ENCODE results near the gene SCRG1. TPM values are rescaled to one million over a fixed set of nuclear protein-coding genes. Genes with fewer than 3 reads are reported as not detected.
A peak's percentile ranks its signal among the peaks of the same experiment; 100 is the strongest.

The SCRG1 gene
- polyA plus RNA-seq, 3 donors = 0.07 to 0.24 (median 0.08) TPM

DNA sequence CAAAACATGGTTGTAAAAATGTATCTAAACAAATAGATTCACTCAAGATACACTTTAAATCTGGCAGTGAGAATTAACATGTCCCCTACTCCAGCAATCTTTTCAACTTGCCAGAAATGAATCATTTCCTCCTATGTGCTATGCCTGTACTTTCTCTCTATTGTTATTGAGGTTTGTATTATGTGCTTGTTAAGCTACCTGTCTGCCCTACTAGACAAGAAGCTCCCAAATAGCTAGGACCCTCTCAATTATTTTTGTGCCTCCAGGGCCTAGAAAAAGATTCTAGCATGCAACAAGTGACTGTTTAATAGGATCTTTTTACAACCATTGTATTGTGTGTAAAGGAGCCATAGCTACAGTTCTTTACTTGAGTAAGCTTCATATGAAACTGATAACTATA is 31.6 kb downstream of the SCRG1 start:
- no peak overlapping the region for H2AFZ ChIP-seq (ENCODE audit: insufficient read depth, low read depth, low read length, poor library complexity, severe bottlenecking)
- peaks cover 5 to 19% of the 10 kb centered on the region in 2 donors for H3K4me1 ChIP-seq (ENCODE audit: control insufficient read depth in 1 of 2, insufficient read depth in 2 of 2, low read length in 2 of 2)
- no peak overlapping the region for H3K4me2 ChIP-seq (replicated peaks; ENCODE audit: extremely low read depth, low read length, poor library complexity, severe bottlenecking)
- H3K4me3 ChIP-seq (replicated peaks in 1 of 3; ENCODE audit: low read depth in 2 of 3, low read length in 3 of 3) = no peak overlapping the region
- H3K27me3 Mint-ChIP-seq (ENCODE audit: low read depth in 3 of 3) = peaks cover 0 to 1% (median 0%) of the 10 kb centered on the region in 3 donors
- DNase-seq = no peak
- peaks cover 0 to 2% (median 0%) of the 10 kb centered on the region in 7 donors for H3K9me3 Mint-ChIP-seq
- H3K36me3 ChIP-seq (replicated peaks in 1 of 2; ENCODE audit: control insufficient read depth in 1 of 2, insufficient read depth in 2 of 2, low read length in 2 of 2) = no peaks in the 10 kb centered on the region
- TF ChIP-seq, protein P1, sequence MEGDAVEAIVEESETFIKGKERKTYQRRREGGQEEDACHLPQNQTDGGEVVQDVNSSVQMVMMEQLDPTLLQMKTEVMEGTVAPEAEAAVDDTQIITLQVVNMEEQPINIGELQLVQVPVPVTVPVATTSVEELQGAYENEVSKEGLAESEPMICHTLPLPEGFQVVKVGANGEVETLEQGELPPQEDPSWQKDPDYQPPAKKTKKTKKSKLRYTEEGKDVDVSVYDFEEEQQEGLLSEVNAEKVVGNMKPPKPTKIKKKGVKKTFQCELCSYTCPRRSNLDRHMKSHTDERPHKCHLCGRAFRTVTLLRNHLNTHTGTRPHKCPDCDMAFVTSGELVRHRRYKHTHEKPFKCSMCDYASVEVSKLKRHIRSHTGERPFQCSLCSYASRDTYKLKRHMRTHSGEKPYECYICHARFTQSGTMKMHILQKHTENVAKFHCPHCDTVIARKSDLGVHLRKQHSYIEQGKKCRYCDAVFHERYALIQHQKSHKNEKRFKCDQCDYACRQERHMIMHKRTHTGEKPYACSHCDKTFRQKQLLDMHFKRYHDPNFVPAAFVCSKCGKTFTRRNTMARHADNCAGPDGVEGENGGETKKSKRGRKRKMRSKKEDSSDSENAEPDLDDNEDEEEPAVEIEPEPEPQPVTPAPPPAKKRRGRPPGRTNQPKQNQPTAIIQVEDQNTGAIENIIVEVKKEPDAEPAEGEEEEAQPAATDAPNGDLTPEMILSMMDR (IDR thresholded peaks at IDR 0.05) = no peak
- no peaks in the 10 kb centered on the region for H4K20me1 ChIP-seq (ENCODE audit: insufficient read depth, low read length)
- no peak overlapping the region for H3K27ac Mint-ChIP-seq
- no peaks in the 10 kb centered on the region for H3K9me3 ChIP-seq (replicated peaks in 1 of 2; ENCODE audit: control insufficient read depth in 1 of 2, insufficient read depth in 1 of 2, low read length in 2 of 2)
- peaks cover 17% of the 10 kb centered on the region for H3K4me1 Mint-ChIP-seq
- no peak overlapping the region for H3K9ac ChIP-seq (ENCODE audit: insufficient read depth, low read length, poor library complexity, severe bottlenecking)
- H3K27ac ChIP-seq (ENCODE audit: low read depth in 1 of 2, low read length in 2 of 2) = no peak overlapping the region
- H3K27me3 ChIP-seq (ENCODE audit: control insufficient read depth in 2 of 2, insufficient read depth in 2 of 2, low read length in 2 of 2) = no peaks in the 10 kb centered on the region
- intact Hi-C loops (cut with micrococcal nuclease) = loop anchor here in 1 of 2 donors (5.0 kb wide), 1 partner anchor 50 kb away; no protein-coding TSS in a partner anchor
- no peaks in the 10 kb centered on the region for H3K36me3 Mint-ChIP-seq
- peaks cover 14% of the 10 kb centered on the region for H3K79me2 ChIP-seq (ENCODE audit: insufficient read depth, low read length)
- no peak overlapping the region for H3K4me3 Mint-ChIP-seq

DNA sequence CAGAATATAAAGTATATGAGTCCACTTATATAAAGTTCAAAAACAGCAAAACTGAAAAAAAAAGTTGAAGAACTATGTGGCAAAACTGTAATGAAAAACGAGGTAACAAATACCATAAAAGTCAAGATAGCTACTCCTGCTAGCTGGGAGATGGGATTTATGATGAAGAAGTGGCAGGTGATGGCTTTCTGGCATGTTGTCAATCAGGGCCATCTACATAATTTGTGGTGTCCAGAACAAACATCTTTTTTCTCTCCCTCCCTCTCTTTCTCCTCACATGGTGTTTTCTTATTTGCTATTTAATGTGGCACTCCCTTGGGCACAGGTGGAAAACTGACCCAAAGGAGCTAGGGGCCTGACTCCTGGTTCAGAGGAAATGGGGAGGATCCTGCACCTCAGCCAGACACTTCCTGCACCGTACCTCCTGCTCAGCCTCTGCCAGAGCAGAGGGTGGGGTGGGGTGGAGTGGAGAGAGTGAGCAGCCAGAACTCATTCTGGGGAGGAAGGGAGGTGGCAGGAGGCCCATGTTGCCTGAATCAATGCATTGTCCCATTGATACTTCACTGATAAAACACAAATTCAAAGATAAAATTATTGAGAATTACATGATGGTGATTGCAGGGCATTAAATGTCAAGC is 33.4 kb downstream of the SCRG1 start:
- intact Hi-C loops (cut with micrococcal nuclease) = loop anchor here in 1 of 2 donors (5.0 kb wide), 1 partner anchor 52 kb away; no protein-coding TSS in a partner anchor
- Histone ChIP-seq H4K20me1 (ENCODE audit: insufficient read depth, low read length) (no peaks in the 10 kb centered on the region), H3K27ac (ENCODE audit: low read depth in 1 of 2, low read length in 2 of 2) (no peak overlapping the region), H3K4me2 (replicated peaks; ENCODE audit: extremely low read depth, low read length, poor library complexity, severe bottlenecking) (no peak overlapping the region), H3K9me3 (replicated peaks in 1 of 2; ENCODE audit: control insufficient read depth in 1 of 2, insufficient read depth in 1 of 2, low read length in 2 of 2) (no peaks in the 10 kb centered on the region), H3K79me2 (ENCODE audit: insufficient read depth, low read length) (no peaks in the 10 kb centered on the region), H3K36me3 (replicated peaks in 1 of 2; ENCODE audit: control insufficient read depth in 1 of 2, insufficient read depth in 2 of 2, low read length in 2 of 2) (no peaks in the 10 kb centered on the region), H3K4me3 (replicated peaks in 1 of 3; ENCODE audit: low read depth in 2 of 3, low read length in 3 of 3) (no peak overlapping the region), H3K4me1 (ENCODE audit: control insufficient read depth in 1 of 2, insufficient read depth in 2 of 2, low read length in 2 of 2) (peaks cover 5 to 15% of the 10 kb centered on the region in 2 donors), H3K27me3 (ENCODE audit: control insufficient read depth in 2 of 2, insufficient read depth in 2 of 2, low read length in 2 of 2) (no peaks in the 10 kb centered on the region), H3K9ac (ENCODE audit: insufficient read depth, low read length, poor library complexity, severe bottlenecking) (no peak overlapping the region), H2AFZ (ENCODE audit: insufficient read depth, low read depth, low read length, poor library complexity, severe bottlenecking) (no peak overlapping the region)
- Mint-ChIP-seq H3K4me3 (peak overlapping the region in 1 of 2 donors; percentile 20), H3K9me3 (no peaks in the 10 kb centered on the region), H3K4me1 (peaks cover 18% of the 10 kb centered on the region), H3K27ac (no peak overlapping the region), H3K27me3 (ENCODE audit: low read depth in 3 of 3) (peaks cover 0 to 3% (median 1%) of the 10 kb centered on the region in 3 donors), H3K36me3 (no peaks in the 10 kb centered on the region)
- TF ChIP-seq, protein P1 (IDR thresholded peaks at IDR 0.05) = no peak
- no CpG with 5 or more reads among the region's 2 CpGs for WGBS (ENCODE audit: insufficient coverage)
- no peak for DNase-seq
